Activated CD4-positive, alpha-beta T cell treated with anti-CD3 and anti-CD28 coated beads for 1 hour (primary cell): Measurements from ENCODE around the gene NRAP.
"Not testable (repeated sequence)": the region's sequence is repeated elsewhere in the genome, so short reads cannot be mapped to it uniquely, and the experiment has no call there.

Source experiments
- DNase-seq: peaks from one replicate; pipeline ENCODE4 v3.0.0-alpha.2; 2020

Gene NRAP

DNA sequence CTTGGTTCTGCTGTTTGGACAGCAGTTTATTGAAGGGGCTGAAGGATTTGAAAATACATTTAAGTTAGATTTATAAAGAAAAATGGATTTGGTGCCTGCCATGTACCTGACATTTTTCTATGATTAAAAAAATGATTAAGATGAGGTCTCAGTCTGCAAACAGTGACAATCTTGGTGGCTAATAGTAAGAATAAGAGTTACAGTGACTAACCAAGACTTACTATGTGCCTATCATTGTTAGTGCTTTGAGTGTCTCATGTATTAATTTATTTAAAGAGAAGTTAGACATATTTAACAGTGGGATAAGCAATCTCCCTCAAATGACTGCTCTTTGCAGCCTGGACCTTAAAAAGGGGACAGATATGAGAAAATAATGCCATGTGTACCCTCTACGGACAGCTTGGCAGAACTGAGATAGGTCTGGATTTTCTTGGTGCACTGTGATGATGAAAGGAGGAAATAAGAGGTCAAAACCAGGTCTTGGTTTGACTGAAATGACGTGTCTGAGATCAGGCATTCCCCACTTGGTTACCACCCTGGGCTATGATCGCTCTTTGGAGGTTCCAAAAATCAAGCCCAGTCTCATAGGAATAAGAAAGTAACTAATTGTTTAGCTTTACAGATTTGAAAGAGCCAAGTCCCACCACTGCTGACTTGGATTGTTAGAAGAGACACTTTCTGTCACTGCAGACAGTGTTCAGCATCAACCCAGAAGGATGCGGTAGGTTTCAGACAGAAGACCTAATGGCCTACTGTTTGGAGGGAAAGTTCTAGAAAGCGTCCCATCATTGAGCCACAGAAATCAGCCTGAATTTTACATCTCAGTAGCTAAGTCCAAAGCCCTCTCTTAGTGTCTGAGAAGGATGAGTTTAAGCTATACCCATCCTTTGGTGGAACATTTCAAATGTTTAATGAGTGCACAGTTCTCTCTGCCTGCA is 18.0 kb upstream of the NRAP start:
- DNase-seq, result no peak

DNA sequence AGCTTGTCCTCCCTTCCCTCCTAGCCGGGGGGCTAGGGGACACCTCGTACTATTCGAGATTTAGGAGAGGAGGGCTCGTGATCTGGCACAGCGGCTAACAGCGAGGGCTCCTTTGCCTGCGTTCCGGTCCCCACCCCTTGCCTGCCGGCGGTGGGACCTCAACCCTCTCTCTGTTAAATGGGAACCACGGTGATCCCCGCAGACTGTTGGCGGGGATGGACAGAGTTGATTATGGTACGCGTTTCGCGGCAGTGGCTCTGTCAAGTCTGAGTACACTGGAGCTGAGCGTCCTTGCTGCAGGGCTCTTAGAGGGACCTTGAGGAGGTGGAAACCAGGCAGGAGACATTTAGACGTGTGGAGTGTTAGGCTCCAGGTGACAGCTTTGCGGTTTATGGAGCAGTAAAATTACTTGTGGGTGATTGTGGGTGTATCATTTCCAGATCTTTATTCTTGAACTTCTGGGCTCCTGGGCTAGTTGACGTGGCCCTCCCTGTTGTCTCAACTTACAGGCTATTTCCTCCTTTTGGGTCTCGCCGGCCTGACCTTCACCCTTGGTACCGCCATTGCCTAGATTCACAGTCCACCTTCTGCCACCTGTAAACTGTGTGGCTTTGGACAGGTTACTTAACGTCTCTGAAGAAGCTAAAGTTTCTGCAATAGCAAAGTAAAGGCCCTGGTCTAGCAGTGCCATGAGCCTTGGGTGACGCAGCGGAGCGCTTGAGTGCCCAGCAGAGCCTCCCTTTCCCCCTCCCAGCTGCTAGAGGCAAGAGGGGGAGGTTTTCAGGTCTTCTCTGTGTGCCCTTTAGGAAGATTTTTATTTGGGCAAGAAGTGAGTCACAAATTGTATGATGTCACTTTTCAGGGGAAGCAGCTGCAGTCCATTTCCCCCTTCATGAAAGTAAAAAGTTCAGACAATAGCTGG is 16.6 kb upstream of the NRAP start:
- peak; percentile 17 for DNase-seq

GRCh38 chr10:113679463-113680189 is 15.8 kb upstream of the NRAP start, which contains the start of gene CASP7:
Gene CASP7, plus strand, starts transcription at chr10:113679912. Its CDS starts 17,582 bp downstream, at chr10:113697494.
- DNase-seq, result peak; percentile 71

- DNase-seq, result no peak
Observed at GRCh38 chr10:113666682-113667252, 2.9 kb upstream of the NRAP start.

DNA sequence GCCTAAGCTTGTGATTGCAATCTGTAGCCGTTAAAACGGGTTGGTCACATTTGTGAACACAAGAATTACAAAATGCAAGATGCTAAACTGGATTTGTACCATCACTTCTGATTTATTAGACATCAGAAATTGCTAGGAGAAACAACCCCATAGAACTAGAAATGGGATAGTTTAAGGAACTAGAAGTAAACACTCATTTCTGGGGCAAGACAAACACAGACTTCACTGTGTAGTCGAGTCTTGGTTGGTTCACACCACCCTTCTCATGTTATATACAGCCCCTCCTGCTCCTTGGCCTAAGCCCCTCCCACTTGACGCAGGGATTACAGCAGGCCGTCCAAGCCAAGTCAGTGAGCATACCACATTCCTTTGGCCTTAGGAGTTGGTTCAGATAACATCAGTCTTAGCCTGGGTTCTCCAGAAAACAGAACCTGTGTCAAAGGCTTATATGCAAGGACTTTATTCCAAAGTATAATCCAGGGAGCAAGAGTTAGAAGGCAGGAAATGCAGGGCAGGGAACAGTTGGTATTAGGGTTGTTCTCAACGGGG is 2.0 kb upstream of the NRAP start:
- no peak for DNase-seq

- DNase-seq, result no peak
Observed at GRCh38 chr10:113665352-113665751, 1.5 kb upstream of the NRAP start.

DNA sequence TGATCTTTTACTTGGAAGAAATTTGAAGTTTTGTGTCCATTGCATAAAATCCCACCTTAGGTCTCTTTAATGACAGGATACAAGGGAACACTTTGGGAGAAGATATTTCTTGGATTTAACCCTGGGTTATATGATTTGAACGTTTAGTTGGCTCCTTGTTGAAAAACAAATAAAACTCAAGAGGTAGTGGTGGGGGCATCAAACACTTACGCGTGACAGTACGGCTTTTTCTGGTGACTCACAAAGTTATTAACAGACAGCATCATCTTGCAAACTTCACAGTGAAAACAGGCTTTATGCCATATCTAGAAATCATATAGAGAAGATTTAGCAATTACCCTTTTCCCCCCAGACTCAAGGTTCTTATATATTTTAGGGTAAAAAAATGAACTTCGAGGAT is 699 bp downstream of the NRAP start:
- DNase-seq, result no peak

DNA sequence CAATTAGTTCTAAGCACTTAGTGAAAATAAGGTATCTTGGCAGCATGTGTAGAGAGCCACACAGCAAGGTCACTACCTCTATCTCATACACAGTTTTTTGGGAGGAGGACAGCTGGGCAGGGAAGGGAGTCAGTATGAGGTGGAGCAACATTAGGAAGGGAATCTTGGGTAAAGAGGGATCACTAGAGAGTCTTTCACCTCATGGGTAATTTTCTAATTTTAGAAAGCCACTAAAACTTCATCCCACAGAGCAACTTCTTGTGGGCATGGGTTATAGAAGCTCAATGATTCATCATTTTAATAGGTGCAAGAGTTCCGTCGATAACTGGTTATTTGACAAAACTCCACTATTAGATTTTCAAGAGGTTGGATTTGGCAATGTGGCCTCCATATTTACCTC is 2.5 kb downstream of the NRAP start:
- no peak for DNase-seq

GRCh38 chr10:113657544-113657943 is 6.3 kb downstream of the NRAP start:
- no peak for DNase-seq

- DNase-seq, result no peak
Observed at GRCh38 chr10:113656896-113657295, 6.9 kb downstream of the NRAP start.

DNA sequence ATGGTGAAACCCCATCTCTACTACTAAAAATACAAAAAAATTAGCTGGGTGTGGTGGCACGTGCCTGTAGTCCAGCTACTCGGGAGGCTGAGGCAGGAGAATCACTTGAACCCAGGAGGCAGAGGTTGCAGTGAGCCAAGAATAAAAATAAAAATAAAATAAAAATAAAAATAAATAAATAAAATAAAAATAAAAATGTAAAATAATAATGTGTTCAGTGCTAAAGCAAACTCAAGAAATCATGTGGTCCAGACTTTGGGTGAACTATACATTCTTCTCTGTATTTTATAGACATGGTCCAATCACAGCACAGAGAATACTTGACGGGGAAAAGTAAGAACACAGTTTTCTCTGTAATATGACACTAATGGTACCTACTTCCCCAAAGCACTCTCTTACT is 11.4 kb downstream of the NRAP start:
- DNase-seq, result not testable (repeated sequence)

DNA sequence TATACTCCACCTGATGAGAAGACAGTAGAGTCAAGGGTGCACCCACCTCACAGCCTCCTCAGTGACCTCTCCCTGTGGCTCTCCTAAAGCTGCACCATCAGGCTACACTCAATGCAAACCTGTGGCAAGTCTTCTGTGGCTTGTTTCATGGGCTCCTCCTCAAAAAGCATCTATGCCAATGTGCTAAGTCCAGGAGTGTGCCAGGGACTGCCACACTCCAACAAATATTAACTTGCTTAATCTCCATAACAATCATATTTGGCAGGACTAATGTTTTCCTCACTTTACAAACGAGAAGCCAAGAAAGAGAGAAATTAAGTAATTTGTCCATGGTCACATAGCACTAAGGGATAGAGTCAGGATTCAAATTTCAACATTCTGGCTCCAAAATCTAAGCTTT is 11.9 kb downstream of the NRAP start:
- DNase-seq, result no peak

- no peak for DNase-seq
Observed at GRCh38 chr10:113651021-113651420, 12.8 kb downstream of the NRAP start.

DNA sequence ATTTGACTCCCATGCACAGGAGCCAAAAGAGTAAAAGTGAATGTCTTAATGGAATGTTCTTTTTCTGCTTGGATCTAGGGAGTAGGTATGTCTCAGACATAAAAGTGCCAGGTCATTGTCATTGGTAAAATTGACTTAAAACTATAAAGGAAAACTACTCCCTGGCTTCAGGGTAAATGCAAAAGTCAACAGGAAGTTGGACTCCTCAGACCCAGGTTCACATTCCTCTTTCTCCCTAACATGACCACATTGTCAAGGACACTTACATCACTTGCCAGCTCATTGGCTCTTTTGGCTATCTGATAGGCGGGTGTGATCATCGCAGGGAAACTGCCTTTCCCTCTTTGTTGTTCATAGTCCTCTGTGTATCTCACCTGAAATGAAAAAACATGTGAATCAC is 13.7 kb downstream of the NRAP start:
- DNase-seq, result no peak

DNA sequence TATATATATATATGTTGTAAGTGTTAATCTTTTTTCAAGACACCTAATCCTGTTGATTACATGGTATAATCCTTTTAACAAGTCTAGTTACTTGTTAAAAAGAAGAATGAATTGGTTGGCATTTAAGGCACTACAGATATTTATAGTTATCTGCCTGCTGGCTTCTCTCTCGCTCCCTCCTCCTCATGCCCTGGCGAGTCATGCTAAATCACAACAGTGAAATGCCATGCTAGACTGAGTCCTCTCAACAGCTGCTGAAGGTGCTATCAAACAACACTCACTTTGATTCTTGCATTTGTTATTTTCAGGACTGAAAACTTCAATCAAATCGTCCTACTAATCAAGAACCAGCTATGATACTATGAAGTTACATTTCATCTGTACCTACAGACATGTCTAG is 15.4 kb downstream of the NRAP start:
- no peak for DNase-seq

GRCh38 chr10:113647812-113648211 is 16.0 kb downstream of the NRAP start:
- no peak for DNase-seq

- DNase-seq, result no peak
Observed at GRCh38 chr10:113646336-113647201, 17.3 kb downstream of the NRAP start.

GRCh38 chr10:113644185-113645120 is 19.4 kb downstream of the NRAP start:
- DNase-seq, result no peak

DNA sequence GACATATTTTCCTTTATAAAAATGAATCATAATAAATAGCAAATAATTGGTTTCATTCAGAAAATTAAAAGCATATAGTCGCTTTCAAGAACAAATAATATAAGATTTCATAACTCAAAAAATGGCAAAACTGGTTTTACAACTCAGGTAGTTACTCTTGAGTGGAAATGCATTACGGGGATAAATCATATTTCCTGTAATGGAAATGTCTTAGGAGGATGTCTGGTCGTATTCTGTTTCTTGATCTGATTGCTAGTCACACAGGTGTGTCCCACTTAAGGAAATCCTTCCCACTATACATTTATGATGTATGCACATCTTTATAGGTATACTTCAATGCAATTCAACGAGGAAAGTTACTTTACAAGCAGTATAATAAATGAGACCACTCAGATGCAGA is 20.7 kb downstream of the NRAP start:
- DNase-seq, result no peak

GRCh38 chr10:113641702-113642101 is 22.1 kb downstream of the NRAP start:
- DNase-seq, result no peak
